Skin of body (tissue), 2 donors: ENCODE results near the gene OMA1. TPM values are rescaled to one million over a fixed set of nuclear protein-coding genes. Genes with fewer than 3 reads are reported as not detected.
A peak's percentile ranks its signal among the peaks of the same experiment; 100 is the strongest.
"Not testable (repeated sequence)": the region's sequence is repeated elsewhere in the genome, so short reads cannot be mapped to it uniquely, and the experiment has no call there.

ENCODE experiments used
- DNase-seq: peaks from one replicate; lab custom pipeline; 2025; lab: John Stamatoyannopoulos, UW
- total RNA-seq: library from RNA; depleted of rRNA; stranded (reverse); fragments of >200 nt; gene quantifications from one replicate; pipeline ENCODE4 v1.2.3, GENCODE V29; 2014

OMA1 gene
- total RNA-seq, 1 donor from 2014 or later: 39.4 TPM

- no peak for DNase-seq
These were observed 18.0 kb downstream of the OMA1 start for GRCh38 chr1:58528518-58528917.

- no peak for DNase-seq
These were observed 22.1 kb downstream of the OMA1 start for GRCh38 chr1:58524353-58524945.

- DNase-seq: peak; percentile 51
These were observed 30.6 kb downstream of the OMA1 start for GRCh38 chr1:58515794-58516401.

GRCh38 chr1:58513956-58514355, 32.6 kb downstream of the OMA1 start:
- no peak for DNase-seq

- DNase-seq: no peak
These were observed 37.9 kb downstream of the OMA1 start for GRCh38 chr1:58508629-58509028.

GRCh38 chr1:58505286-58505685, 41.2 kb downstream of the OMA1 start:
- no peak for DNase-seq

GRCh38 chr1:58502519-58502918, 44.0 kb downstream of the OMA1 start:
- DNase-seq: no peak

GRCh38 chr1:58500043-58500442, 46.5 kb downstream of the OMA1 start:
- DNase-seq: no peak

GRCh38 chr1:58497499-58497898, 49.0 kb downstream of the OMA1 start:
- DNase-seq: no peak

GRCh38 chr1:58496042-58496441, 50.5 kb downstream of the OMA1 start:
- no peak for DNase-seq

GRCh38 chr1:58488914-58489313, 57.6 kb downstream of the OMA1 start:
- DNase-seq: not testable (repeated sequence)

GRCh38 chr1:58487002-58487401, 59.5 kb downstream of the OMA1 start:
- no peak for DNase-seq

- no peak for DNase-seq
These were observed 64.6 kb downstream of the OMA1 start for GRCh38 chr1:58481962-58482361.

- no peak for DNase-seq
These were observed 66.3 kb downstream of the OMA1 start for GRCh38 chr1:58480191-58480590.

GRCh38 chr1:58477390-58477789, 69.1 kb downstream of the OMA1 start:
- no peak for DNase-seq

GRCh38 chr1:58476179-58476578, 70.3 kb downstream of the OMA1 start:
- no peak for DNase-seq

GRCh38 chr1:58469476-58469875, 77.0 kb downstream of the OMA1 start:
- DNase-seq: no peak

- DNase-seq: no peak
These were observed 77.5 kb downstream of the OMA1 start for GRCh38 chr1:58469016-58469415.

- no peak for DNase-seq
These were observed 77.9 kb downstream of the OMA1 start for GRCh38 chr1:58468612-58469011.

GRCh38 chr1:58466630-58467241, 79.8 kb downstream of the OMA1 start:
- no peak for DNase-seq

GRCh38 chr1:58465825-58466629, 80.5 kb downstream of the OMA1 start:
- DNase-seq: peak; percentile 8

- no peak for DNase-seq
These were observed 81.3 kb downstream of the OMA1 start for GRCh38 chr1:58465176-58465575.
